Activated gamma-delta T cell (primary cell): ENCODE results near the gene SDS.
"Not testable (repeated sequence)": the region's sequence is repeated elsewhere in the genome, so short reads cannot be mapped to it uniquely, and the experiment has no call there.

Source experiments
- DNase-seq: peaks from one replicate; lab custom pipeline; 2025; lab: John Stamatoyannopoulos, UW

SDS gene

GRCh38 chr12:113378291-113378690 is 25.4 kb downstream of the SDS start:
- no peak for DNase-seq

GRCh38 chr12:113374823-113375428 is 28.8 kb downstream of the SDS start:
- no peak for DNase-seq

DNA sequence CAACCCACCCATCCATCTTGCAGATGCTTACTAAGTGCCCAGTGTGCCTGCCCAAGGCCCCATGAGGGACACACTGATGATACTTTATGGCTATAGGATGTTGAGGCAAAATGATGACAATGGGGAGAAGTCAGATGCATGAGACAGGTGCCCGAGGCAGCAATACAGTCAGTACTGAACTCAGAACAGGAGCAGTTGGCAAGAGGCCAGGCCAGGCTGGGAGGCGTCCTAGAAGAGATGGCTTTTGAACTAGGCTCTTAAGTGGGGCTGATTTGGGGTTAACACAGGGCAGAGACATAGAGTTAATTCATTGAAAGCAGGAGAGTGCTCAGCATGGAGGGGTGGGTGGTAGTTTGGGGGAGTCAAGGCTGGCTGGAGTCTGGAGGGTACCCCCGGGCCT is 29.7 kb downstream of the SDS start:
- DNase-seq = no peak

DNA sequence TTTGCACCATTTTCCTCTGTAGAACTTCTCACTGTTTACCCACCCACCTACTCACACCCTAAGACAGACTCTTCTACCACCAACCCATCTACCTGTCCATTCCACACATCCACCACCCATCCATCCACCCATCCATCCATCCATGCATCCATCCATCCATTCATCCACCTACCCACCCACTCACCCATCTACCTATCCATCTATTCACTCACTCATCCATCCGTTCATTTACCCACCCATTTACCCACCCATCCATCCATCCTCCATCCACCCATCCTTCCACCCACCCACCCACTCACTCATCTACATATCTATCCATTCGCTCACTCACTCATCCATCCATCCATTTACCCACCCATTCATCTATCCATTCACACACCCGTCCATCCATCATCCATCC is 30.2 kb downstream of the SDS start:
- no peak for DNase-seq

- no peak for DNase-seq
Observed at GRCh38 chr12:113372371-113372770, 31.3 kb downstream of the SDS start.

GRCh38 chr12:113371808-113372207 is 31.9 kb downstream of the SDS start:
- DNase-seq = no peak

- DNase-seq = no peak
Observed at GRCh38 chr12:113370923-113371682, 32.6 kb downstream of the SDS start.

DNA sequence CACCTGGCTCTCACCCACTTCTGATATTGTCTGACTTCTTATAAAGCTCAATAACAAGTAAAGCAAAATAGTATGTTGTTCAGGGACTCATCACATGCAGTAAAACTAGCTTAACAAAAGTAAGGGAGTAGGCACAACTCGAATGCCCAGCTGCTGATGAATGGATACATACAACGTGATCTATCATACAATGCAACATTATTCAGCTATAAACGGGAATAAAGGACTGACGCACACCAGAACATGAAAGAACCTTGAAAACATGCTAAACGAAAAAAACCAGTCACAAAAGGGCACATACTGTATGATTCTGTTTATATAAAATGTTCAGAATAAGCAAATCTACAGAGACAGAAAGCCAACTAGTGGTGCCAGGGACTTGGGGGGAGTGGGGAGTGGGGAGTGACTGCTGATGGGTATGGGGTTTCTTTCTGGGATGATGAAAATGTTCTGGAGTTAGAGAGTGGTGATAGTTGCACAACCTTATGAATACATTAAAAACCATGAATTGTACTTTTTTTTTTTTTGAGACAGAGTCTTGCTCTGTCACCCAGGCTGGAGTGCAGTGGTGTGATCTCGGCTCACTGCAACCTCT is 34.2 kb downstream of the SDS start:
- DNase-seq = no peak

GRCh38 chr12:113368331-113368730 is 35.4 kb downstream of the SDS start:
- DNase-seq = no peak

DNA sequence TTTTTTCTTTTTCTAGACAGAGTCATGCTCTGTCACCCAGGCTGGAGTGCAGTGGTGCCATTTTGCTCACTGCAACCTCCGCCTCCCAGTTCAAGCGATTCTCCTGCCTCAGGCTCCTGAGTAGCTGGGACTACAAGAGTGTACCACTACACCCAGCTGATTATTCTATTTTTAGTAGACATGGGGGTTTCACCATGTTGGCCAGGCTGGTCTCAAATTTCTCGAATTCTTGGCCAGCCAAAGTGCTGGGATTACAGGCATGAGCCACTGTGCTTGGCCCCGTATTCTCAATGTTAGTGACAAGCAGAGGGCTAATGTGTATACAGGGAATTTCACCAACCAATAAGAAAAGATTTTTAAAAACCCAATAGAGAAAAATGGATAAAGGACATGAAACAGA is 36.9 kb downstream of the SDS start:
- no peak for DNase-seq

GRCh38 chr12:113365639-113366395 is 37.9 kb downstream of the SDS start:
- DNase-seq = no peak

GRCh38 chr12:113364698-113365097 is 39.0 kb downstream of the SDS start:
- no peak for DNase-seq

DNA sequence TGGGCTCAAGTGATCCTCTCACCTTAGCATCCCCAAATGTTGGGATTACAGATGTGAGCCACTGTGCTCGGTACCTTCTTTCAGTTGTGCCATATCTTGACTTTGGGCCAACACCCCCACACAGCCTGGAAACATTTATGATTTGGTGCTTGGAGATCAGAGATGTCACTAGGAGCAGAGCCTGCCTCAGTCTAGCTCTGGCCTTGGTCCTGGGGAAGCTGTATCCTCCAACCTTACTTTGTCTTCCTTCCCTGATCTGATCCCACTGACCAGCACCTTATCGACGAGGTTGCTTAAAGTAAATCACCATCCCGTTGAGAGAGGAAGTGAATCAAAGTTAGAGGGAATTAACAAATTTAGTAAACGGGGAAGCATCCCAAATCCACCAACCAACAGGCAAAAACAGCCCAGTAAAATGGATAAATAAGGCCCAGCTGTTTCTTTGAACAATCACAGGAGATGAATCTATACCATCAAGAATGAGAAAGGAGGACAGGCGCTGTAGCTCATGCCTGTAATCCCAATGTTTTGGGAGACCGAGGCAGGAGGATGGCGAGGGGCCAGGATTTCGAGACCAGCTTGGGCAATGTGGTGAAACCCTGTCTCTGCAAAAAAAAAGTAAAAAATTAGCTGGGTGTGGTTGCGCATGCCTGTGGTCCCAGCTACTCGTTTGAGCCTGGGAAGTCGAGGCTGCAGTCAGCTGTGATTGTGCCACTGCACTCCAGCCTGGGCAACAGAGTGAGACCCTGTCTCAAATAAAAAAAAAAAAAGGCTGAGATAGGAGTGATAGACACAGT is 41.9 kb downstream of the SDS start:
- DNase-seq = no peak

GRCh38 chr12:113359939-113360748 is 43.5 kb downstream of the SDS start:
- no peak for DNase-seq

GRCh38 chr12:113359133-113359938 is 44.4 kb downstream of the SDS start:
- DNase-seq = no peak

DNA sequence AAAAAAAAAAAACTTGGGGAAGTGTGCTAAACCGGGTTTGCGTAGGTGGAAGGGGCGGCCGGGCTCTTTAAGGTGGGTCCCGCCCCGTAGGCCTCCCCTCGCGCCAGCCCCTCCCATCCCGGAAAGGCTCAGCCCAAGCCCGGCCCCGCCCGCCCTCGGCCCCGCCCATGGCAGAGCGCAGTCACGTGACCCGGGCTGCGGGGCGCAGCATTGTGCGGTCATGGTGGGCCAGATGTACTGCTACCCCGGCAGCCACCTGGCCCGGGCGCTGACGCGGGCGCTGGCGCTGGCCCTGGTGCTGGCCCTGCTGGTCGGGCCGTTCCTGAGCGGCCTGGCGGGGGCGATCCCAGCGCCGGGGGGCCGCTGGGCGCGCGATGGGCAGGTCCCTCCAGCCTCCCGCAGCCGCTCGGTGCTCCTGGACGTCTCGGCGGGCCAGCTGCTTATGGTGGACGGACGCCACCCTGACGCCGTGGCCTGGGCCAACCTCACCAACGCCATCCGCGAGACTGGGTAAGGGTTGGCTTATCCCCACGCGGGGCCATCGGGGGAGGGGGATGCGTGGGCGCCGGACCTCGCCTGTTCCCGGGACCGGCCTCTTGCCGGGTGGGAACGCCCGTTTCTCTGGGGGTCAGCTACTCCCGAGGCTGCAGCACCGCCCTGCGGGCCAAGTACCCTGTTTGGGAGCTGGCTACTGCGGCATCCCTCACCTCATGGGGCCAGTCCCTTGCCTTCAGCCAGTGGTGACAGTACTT is 45.1 kb downstream of the SDS start, which contains the start of gene PLBD2:
PLBD2 (plus strand) TSS at position 207 of the 752 bp plus-strand sequence; CDS start at position 221, 14 bp downstream.
- peak; percentile 95 for DNase-seq

DNA sequence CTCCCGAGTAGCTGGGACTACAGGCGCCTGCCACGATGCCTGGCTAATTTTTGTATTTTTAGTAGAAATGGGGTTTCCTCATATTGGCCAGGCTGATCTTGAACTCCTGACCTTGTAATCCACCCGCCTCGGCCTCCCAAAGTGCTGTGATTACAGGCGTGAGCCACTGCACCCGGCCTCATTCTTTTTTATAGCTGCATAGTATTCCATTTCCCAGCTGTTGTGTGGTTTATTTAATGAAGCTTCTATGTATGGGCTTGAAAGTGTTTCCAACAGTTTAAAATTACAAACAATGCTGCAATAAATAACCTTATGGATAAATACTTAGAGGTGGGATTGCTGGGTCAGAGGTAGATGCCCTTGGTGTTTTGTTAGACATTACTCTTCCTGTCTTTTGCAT is 49.5 kb downstream of the SDS start:
- DNase-seq = not testable (repeated sequence)

GRCh38 chr12:113351089-113351488 is 52.6 kb downstream of the SDS start:
- no peak for DNase-seq
